ENCODE results near the gene FHIT.

The FHIT gene

DNA sequence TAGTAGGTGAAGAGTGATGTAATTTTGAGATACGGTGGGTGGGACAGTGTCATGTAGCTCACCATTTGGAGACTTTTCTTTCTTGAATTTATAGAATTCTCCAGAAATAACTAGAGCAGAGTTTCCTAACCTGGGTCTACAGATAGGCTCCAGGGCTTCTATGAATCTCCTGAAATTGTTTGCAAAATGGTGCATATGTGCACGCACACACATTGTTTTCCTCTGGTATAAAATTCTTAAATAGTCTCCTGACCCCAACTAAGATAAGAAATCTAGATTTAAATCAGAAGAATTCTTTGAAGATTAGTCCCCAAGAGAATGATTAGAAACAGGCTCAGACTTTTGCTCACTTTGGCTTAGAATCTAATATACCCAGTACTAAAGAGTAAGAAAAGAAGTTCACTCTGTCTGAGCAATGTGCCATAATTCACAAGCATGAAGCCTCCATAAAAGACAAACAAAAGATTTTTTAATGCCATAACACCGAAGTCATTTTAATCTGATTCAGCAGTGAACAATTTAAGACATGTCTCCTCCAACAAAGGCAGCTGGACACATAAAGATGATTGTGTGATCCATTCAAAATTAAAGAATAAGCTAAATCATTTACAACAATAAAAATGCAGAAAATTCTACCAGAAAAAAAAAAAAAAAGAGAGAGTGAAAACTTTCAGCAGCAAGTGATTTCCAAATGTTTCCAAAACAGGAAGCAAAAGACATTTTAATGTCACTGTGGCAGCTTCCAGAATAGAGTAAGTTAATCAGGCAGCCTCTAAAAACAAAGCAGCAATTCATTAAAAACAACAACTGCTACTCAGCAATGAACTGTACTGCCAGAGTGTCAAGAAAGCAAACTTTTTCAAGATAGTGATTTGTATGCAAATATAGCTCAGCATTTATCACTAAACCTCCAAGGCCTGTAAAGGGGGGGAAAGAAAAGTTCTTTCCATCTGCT, 1225.9 kb downstream of the FHIT start:
- no peak for DNase-seq
- TF ChIP-seq GATA1 (IDR thresholded peaks at IDR 0.05; ENCODE audit: low read depth, low read length), result no peak
- TF ChIP-seq POLR2A (IDR thresholded peaks at IDR 0.05; ENCODE audit: low read length), result no peak

DNA sequence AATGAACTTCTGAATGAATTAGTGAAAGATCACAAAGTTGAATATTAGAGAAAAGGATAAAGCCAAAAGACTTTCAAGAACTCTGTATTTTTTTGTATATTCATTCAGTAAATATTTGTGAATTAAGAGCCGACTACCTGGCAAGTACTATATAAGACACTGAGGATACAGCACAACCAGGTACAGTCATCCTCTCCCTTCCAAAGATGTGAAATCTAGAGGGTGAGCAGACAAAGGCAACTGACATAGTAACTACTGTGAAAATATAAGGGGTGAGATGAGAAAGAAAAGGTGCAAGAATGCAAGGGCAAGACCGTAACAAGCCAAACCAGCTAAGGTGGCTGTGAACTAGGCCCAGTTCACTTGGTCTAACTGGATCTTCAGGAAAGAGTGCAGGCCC, 1226.9 kb downstream of the FHIT start:
- DNase-seq, result no peak
- TF ChIP-seq POLR2A (IDR thresholded peaks at IDR 0.05; ENCODE audit: low read length) (no peak), GATA1 (IDR thresholded peaks at IDR 0.05; ENCODE audit: low read depth, low read length) (no peak)

DNA sequence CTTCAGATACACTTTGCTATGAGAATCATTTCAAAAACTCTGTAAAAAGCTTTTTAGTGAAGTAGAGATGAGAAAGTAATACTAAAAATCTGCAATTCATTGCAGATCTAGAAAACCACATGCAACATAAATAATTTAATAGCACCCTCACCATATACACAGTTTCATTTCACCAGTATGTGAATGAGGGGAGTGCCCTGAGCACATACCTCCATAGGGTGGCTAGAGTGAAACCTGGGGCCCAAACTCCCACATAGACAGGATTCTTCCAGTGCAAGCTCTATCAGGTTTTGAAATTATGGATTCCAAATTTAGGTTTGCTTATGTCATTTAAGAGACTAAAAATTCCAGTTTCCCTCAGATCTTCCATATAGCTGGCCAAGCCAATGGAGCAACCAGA, 1228.1 kb downstream of the FHIT start:
- no peak for TF ChIP-seq GATA1 (IDR thresholded peaks at IDR 0.05; ENCODE audit: low read depth, low read length)
- TF ChIP-seq POLR2A (IDR thresholded peaks at IDR 0.05; ENCODE audit: low read length), result no peak
- no peak for DNase-seq

DNA sequence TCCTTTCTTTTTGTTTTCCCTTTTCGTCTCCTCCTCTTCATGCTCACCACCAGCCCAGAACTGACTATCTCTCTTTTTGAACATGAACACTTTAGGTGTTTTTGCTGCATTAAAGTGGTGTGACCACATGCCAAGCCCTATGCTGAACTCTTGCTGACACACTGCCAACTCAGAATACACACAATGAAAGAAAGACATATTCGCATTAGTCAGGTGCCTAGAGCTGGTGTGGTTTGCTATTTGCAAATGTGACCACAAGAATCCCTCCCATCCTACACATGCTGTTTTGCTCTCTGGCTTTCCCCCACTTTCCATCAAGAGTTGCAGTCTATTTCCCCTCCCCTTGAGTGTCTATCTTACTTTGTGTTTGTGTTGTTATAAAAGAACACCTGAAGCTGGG, 1233.6 kb downstream of the FHIT start:
- no peak for TF ChIP-seq GATA1 (IDR thresholded peaks at IDR 0.05; ENCODE audit: low read depth, low read length)
- no peak for TF ChIP-seq POLR2A (IDR thresholded peaks at IDR 0.05; ENCODE audit: low read length)
- no peak for DNase-seq

DNA sequence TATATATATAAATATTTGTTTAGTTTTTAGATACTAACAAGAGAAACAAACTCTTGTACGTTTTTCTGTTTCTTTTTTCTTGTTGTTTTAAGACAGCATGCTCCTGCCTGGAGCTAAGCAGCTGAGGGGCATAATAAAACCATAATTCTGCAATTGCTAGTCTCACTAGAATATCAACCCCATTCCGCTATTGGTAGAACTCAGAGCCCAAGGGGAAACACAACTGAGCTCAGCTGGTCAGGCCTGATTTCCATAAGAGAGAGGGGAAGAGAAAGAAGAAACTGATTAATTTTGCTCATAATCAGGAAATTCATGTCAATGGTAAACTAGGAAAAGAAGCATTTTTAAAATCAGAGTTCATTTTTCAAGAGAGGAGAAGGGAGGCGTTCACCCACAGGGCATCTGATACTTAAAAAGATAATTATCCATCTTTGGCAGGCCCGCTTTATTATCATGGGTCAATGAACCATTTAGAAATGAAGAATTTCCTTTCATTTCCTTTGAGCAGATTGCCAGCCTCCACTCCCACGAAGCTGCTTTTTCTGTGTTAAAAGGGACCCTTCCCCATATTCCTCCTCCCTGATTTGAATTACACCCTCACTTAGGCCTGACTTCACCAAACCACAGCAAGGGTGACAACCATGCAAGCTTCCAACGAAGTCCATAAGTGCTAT, 1236.1 kb downstream of the FHIT start:
- DNase-seq, result no peak
- TF ChIP-seq POLR2A (IDR thresholded peaks at IDR 0.05; ENCODE audit: low read length) (no peak), GATA1 (IDR thresholded peaks at IDR 0.05; ENCODE audit: low read depth, low read length) (no peak)

DNA sequence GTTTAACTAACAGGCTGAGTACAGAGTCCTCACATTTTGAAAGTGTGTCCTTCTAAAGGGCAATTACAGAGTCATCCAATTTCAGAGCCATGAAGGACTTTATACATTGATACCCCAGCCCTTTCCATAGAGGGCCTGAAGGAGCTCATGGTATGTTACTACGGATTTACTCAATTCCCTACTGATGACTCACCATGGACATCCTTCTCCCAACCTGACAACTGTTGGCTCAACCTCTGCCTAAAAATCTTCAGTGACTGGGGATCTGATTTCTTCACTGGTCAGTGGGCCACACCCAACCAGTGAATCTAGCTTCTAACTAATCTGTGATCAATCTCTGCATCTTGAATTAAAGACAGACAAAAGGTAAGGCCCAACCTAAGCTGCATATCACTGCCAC, 1238.0 kb downstream of the FHIT start:
- no peak for TF ChIP-seq GATA1 (IDR thresholded peaks at IDR 0.05; ENCODE audit: low read depth, low read length)
- TF ChIP-seq POLR2A (IDR thresholded peaks at IDR 0.05; ENCODE audit: low read length), result no peak
- DNase-seq, result no peak

DNA sequence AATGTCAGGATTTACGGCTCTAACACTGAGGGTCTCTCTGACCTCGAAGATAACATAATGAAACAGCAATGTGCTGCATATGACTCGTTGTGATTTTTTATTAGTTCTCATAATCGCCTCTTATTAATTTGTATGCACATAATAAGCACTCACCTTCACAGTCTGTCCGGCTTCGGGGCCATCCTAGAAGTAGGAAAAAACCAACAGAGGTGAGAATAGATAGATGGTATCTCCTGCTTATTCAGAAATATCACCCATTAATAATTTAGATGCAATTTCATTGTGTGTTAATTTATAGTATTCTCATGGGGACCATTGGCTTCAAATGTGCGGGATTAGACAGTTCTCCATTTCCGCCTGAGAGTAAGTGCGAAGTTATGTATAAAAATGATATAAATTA, 1240.0 kb downstream of the FHIT start:
- no peak for DNase-seq
- TF ChIP-seq POLR2A (IDR thresholded peaks at IDR 0.05; ENCODE audit: low read length) (no peak), GATA1 (IDR thresholded peaks at IDR 0.05; ENCODE audit: low read depth, low read length) (no peak)

DNA sequence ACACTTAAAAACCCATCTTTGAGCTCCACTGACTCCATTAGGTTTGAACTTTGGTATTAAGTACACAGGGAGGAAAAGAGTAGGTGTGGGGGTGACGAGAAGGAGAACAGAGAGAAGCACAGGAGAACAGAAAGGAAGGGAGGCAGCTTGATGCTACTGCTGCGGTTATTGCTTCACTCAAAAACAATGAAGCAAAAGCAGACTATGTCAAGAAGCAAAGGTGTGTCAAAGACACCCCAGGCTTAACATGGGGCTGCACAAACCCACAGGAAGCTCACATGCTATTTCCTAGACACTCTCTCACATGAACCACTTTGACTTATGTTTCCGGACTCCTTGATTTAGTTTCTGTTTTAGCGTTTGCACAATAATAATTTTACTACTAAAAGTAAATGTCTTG, 1240.5 kb downstream of the FHIT start:
- TF ChIP-seq GATA1 (IDR thresholded peaks at IDR 0.05; ENCODE audit: low read depth, low read length) (no peak), POLR2A (IDR thresholded peaks at IDR 0.05; ENCODE audit: low read length) (no peak)
- no peak for DNase-seq

DNA sequence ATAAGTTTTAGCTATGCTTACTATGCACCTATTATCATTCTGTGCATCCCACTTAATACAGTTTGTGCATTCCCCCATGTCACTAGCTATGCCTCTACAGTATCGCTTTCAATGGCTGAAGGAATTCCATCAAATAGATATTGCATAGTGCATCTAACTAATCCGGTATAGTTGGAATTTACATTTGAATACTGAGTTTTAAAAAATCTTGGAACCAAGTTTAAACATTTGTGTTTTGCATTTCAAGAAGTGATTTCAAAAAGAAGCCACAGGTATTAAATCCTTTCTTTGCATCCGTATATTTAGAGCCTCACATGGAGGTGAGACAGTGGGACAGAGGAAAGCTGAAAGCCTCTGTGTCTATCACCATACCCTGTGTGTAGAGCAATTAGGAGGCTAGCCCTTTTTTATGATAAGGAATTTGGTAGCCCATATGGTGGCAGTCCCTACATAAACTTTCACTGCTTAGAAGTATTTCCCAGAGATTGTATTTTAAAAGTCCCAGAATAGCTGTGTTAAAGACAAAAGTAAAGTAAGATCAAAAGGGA, 1241.2 kb downstream of the FHIT start:
- no peak for TF ChIP-seq POLR2A (IDR thresholded peaks at IDR 0.05; ENCODE audit: low read length)
- TF ChIP-seq GATA1 (IDR thresholded peaks at IDR 0.05; ENCODE audit: low read depth, low read length), result no peak
- DNase-seq, result no peak

DNA sequence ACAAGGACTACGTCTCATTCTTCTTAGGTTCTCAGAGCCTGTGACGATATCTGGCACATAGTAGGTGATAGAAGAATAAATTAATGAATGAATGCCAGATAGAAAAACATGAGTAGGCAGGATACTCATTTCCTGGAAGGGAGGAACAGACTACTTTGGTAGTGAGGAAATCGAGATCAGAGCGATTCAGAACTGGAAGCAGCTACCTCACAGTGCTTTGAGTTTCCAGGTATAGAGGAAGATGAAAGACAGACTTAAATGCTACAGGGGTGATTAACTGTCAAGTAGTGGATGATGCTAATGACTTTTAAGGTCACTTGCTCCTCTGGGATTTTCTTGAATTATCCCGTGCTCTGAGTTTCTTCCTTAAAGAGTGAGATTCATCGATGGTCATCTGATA, 1249.9 kb downstream of the FHIT start:
- TF ChIP-seq GATA1 (IDR thresholded peaks at IDR 0.05; ENCODE audit: low read depth, low read length), result no peak
- no peak for DNase-seq

DNA sequence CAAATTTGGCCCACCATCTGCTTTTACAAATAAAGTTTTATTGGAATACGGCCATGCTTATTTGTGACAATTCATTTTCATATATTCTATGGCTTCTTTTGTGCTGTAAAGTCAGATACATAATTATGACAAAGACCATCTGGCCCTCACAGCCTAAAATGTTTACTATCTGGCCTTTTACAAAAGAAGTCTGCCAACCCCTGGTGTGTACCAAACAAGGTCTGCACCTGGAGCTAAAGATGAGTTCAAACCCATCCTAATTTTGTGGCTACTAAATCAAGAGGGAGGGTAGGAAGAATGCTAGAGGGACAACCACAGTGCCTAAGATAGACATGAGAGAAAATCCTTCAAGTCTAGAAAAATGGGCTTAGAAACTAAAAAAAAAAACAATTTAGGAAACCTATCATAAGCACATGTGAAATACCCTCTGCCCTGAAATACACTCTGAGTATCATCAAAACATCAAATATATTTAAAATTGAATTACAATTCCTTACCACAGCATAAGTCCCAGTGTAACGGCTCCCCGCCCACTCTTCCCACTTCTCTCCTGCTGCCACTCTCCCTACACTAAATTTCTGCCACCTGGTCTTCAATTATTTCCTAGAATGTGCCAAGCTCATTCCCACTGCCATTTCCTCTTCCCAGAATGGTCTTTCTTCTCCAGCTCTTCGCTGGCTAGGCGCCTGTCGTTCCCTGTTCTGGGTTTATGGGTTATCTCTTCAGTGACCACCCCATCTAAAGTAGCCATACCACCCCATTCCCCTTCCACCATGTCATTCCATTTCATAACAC, 1250.7 kb downstream of the FHIT start:
- TF ChIP-seq POLR2A (IDR thresholded peaks at IDR 0.05; ENCODE audit: low read length) (no peak), GATA1 (IDR thresholded peaks at IDR 0.05; ENCODE audit: low read depth, low read length) (no peak)

DNA sequence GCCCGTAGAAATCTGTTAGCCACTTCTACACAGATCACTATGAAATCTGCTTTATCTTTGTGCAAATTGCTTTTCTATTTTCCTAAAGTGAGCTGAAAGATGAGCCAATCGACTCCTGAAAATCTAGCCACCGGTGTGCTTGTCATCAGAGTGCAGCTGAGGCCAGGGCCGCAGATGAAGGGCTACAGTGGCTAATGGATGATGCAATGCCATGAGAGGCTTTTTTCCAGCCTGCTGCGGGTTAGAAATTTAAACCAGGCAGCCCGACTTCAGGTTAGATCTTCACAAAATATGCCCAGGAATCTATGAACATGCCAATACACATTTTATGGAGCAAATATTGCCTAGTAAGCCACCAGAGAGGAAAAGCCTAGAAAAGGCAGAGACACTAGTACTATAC, 1253.2 kb downstream of the FHIT start:
- DNase-seq, result no peak
- TF ChIP-seq POLR2A (IDR thresholded peaks at IDR 0.05; ENCODE audit: low read length), result no peak
- no peak for TF ChIP-seq GATA1 (IDR thresholded peaks at IDR 0.05; ENCODE audit: low read depth, low read length)

More for the DNA sequence above, 1250.7 kb downstream of the FHIT start:
- DNase-seq, result no peak

DNA sequence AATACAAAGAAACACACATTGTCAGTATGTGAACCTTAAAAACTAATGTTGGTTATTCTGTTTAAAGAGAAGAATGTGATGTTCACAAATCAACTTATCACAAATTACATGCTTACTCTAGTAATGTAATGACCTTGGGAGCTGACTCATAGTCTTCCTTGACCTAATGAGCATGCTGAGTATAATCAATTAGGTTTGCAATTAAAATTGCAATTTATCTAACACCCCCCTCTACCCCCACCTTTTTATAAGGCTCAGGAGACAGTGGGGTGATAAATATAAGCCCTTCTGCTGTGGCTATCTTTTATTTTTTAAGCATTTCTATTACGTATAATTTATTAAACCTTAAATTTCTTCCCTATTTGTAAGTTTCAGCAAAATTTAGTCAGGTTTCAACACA, 1253.7 kb downstream of the FHIT start:
- DNase-seq, result no peak
- no peak for TF ChIP-seq POLR2A (IDR thresholded peaks at IDR 0.05; ENCODE audit: low read length)
- no peak for TF ChIP-seq GATA1 (IDR thresholded peaks at IDR 0.05; ENCODE audit: low read depth, low read length)

DNA sequence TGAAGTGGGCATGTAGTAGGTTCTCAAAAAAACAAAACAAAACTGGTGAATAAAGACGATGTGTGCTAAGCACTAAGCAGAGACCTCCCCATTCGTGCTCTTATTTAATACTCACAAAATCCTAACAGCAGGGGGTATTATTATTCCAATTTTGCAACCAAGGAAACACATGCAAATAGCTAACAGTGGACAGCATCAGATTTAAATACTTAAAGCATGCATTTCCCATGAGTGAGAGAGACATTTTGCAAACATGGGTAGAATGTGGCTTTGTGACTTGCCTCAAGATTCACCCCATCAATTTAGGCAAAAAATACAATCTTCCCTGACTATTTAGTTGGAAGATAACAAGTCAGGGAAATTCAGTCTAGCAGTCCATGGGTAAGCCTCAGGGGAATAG, 1255.2 kb downstream of the FHIT start:
- TF ChIP-seq POLR2A (IDR thresholded peaks at IDR 0.05; ENCODE audit: low read length), result no peak
- DNase-seq, result no peak

All from erythroblast (primary cell).